HG02852 (cell line): Measurements from ENCODE around the gene XYLT1.
"Not testable (repeated sequence)": the region's sequence is repeated elsewhere in the genome, so short reads cannot be mapped to it uniquely, and the experiment has no call there.

ENCODE experiments used
- ATAC-seq: cut with Tn5 transposase; IDR thresholded peaks from one replicate; pipeline ENCODE4 v1.9.1; 2021; ENCODE audit warnings: mild to moderate bottlenecking, moderate library complexity; ENCODE audit not compliant: unreplicated experiment

The XYLT1 gene

GRCh38 chr16:17313793-17314547 lies 156.8 kb downstream of the XYLT1 start:
- ATAC-seq = no peak

- no peak for ATAC-seq
These were observed 157.6 kb downstream of the XYLT1 start for GRCh38 chr16:17313085-17313611.

GRCh38 chr16:17312094-17312710 lies 158.6 kb downstream of the XYLT1 start:
- no peak for ATAC-seq

GRCh38 chr16:17311333-17312093 lies 159.2 kb downstream of the XYLT1 start:
- ATAC-seq = no peak

- no peak for ATAC-seq
These were observed 161.2 kb downstream of the XYLT1 start for GRCh38 chr16:17309510-17309909.

GRCh38 chr16:17308186-17308585 lies 162.6 kb downstream of the XYLT1 start:
- ATAC-seq = no peak

- no peak for ATAC-seq
These were observed 163.3 kb downstream of the XYLT1 start for GRCh38 chr16:17307504-17307903.

GRCh38 chr16:17306745-17307144 lies 164.0 kb downstream of the XYLT1 start:
- no peak for ATAC-seq

- not testable (repeated sequence) for ATAC-seq
These were observed 164.5 kb downstream of the XYLT1 start for GRCh38 chr16:17306211-17306610.

GRCh38 chr16:17305694-17306093 lies 165.1 kb downstream of the XYLT1 start:
- ATAC-seq = peak; percentile 33

- ATAC-seq = no peak
These were observed 166.2 kb downstream of the XYLT1 start for GRCh38 chr16:17304491-17305119.

- no peak for ATAC-seq
These were observed 166.7 kb downstream of the XYLT1 start for GRCh38 chr16:17304106-17304490.

- no peak for ATAC-seq
These were observed 167.7 kb downstream of the XYLT1 start for GRCh38 chr16:17303101-17303500.

- ATAC-seq = no peak
These were observed 168.1 kb downstream of the XYLT1 start for GRCh38 chr16:17302620-17303019.

- ATAC-seq = peak; percentile 8
These were observed 168.5 kb downstream of the XYLT1 start for GRCh38 chr16:17302214-17302613.

GRCh38 chr16:17301593-17302135 lies 169.1 kb downstream of the XYLT1 start:
- peak; percentile 83 for ATAC-seq

- no peak for ATAC-seq
These were observed 169.6 kb downstream of the XYLT1 start for GRCh38 chr16:17301184-17301583.

- no peak for ATAC-seq
These were observed 171.0 kb downstream of the XYLT1 start for GRCh38 chr16:17299790-17300189.

GRCh38 chr16:17298238-17298637 lies 172.5 kb downstream of the XYLT1 start:
- ATAC-seq = no peak

GRCh38 chr16:17296431-17296830 lies 174.3 kb downstream of the XYLT1 start:
- no peak for ATAC-seq

- ATAC-seq = no peak
These were observed 174.8 kb downstream of the XYLT1 start for GRCh38 chr16:17295948-17296347.
